ENCODE measurements around the gene CYB561D2.
A peak's percentile ranks its signal among the peaks of the same experiment; 100 is the strongest.

The CYB561D2 gene

DNA sequence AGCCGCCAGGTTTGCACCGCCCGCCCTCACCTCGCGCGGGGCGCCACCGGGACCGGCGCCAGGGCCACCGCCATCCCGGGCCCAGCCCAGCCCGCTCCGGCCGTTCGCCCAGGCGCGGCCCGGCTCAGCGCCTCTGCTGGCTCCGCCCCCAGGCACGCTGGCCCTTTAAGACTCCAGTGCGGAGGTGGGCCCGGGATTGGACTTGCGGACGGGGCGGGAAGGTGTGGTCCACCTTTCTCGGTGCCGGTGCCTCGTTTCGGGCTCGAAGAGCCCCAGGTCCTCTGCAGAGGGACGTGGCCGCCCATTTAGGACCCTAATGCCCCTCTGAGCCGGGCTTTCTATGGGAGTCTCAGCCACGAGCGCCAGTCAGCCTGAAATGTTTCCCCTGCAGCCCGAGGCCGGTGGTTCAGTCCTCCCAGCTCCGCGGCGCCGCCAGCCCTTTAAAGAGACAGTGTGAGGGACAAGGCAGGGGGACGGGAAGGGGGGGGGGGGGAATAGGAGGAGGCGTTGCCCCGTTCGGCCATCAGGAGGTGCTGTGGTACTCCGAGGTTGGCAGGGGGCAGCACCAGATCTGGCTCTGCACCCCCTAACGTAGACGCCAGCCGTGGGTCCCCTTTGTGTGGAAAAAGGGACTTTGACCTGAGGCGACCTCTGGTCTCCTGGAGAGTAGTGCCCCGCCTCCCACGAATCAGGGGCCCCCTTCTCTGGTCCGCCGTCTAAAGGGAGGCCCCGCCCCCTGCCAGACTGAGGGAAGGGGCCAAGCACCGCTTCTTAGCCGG is 29.1 kb upstream of the CYB561D2 start:
- Histone ChIP-seq H3K14ac (ENCODE audit: low read length in 2 of 2) (peak overlapping the region in 1 of 2 experiments; percentile 84), H2BK15ac (ENCODE audit: low read depth, poor library complexity, severe bottlenecking) (peak overlapping the region; percentile 97), H3K27ac (ENCODE audit: low read length, poor library complexity, severe bottlenecking) (peak overlapping the region; percentile 93), H3K4me1 (ENCODE audit: control insufficient read depth, insufficient read depth, low read depth, low read length) (peaks cover 53% of the 10 kb centered on the region), H2BK5ac (ENCODE audit: low read depth, low read length, poor library complexity, severe bottlenecking) (peak overlapping the region; percentile 98), H3K4me3 (ENCODE audit: insufficient read depth in 1 of 2, low read depth in 1 of 2, low read length in 2 of 2) (peak overlapping the region; percentile 78 to 88), H2AFZ (ENCODE audit: low read depth, low read length) (peak overlapping the region; percentile 87), H3K36me3 (ENCODE audit: control insufficient read depth in 1 of 2, insufficient read depth in 2 of 2, low read depth in 1 of 2, low read length in 2 of 2) (peaks cover 51 to 57% of the 10 kb centered on the region in 2 experiments), H3K23ac (ENCODE audit: low read length in 2 of 2) (no peak overlapping the region), H3K4me2 (ENCODE audit: low read length, poor library complexity, severe bottlenecking) (peak overlapping the region; percentile 77), H3K4ac (ENCODE audit: low read depth in 1 of 2, low read length in 2 of 2) (peak overlapping the region; percentile 69 to 90), H3K79me1 (replicated peaks; ENCODE audit: low read length, poor library complexity, severe bottlenecking) (peaks cover 36% of the 10 kb centered on the region), H3K18ac (ENCODE audit: low read depth in 1 of 2, low read length in 2 of 2) (peak overlapping the region; percentile 96 to 99), H2BK120ac (ENCODE audit: low read depth, low read length) (peak overlapping the region; percentile 100), H2AK5ac (ENCODE audit: low read length, severe bottlenecking) (no peak overlapping the region), H2BK12ac (ENCODE audit: low read length in 2 of 2) (peak overlapping the region; percentile 85 to 93), H3K27me3 (ENCODE audit: control insufficient read depth in 1 of 2, insufficient read depth in 1 of 2, low read length in 2 of 2) (no peaks in the 10 kb centered on the region), H4K91ac (ENCODE audit: low read length) (peak overlapping the region; percentile 98), H3K9me3 (ENCODE audit: control insufficient read depth, low read length) (no peaks in the 10 kb centered on the region), H4K8ac (ENCODE audit: low read length) (peak overlapping the region; percentile 85), H3K9ac (ENCODE audit: low read length) (peak overlapping the region; percentile 99)
- DNase-seq = peak; percentile 90
- 1% methylated on average over 59 of the region's 59 CpGs for WGBS

DNA sequence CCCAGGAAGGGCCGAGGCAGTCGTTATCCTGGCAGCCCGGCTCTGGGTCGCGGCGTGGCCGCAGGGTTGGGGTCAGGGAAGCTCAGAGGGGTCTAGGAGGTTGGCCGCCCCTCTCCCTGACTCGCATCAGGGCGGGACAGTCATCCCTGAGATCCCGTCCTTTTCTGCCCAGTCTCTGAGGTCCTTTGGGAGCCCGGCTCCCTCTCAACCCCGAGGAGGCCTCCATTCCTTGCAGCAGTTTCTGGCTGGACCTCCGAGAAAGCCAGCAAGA is 28.6 kb upstream of the CYB561D2 start:
- Histone ChIP-seq H2BK5ac (ENCODE audit: low read depth, low read length, poor library complexity, severe bottlenecking) (no peak overlapping the region), H2BK15ac (ENCODE audit: low read depth, poor library complexity, severe bottlenecking) (no peak overlapping the region), H4K8ac (ENCODE audit: low read length) (peak overlapping the region; percentile 77), H3K79me1 (replicated peaks; ENCODE audit: low read length, poor library complexity, severe bottlenecking) (peaks cover 36% of the 10 kb centered on the region), H2BK120ac (ENCODE audit: low read depth, low read length) (peak overlapping the region; percentile 66), H3K9ac (ENCODE audit: low read length) (peak overlapping the region; percentile 99), H3K14ac (ENCODE audit: low read length in 2 of 2) (no peak overlapping the region), H4K91ac (ENCODE audit: low read length) (peak overlapping the region; percentile 83), H3K23ac (ENCODE audit: low read length in 2 of 2) (no peak overlapping the region), H3K4me2 (ENCODE audit: low read length, poor library complexity, severe bottlenecking) (peak overlapping the region; percentile 77), H3K4me3 (ENCODE audit: insufficient read depth in 1 of 2, low read depth in 1 of 2, low read length in 2 of 2) (peak overlapping the region; percentile 78 to 88), H2AFZ (ENCODE audit: low read depth, low read length) (peak overlapping the region; percentile 87), H3K27ac (ENCODE audit: low read length, poor library complexity, severe bottlenecking) (no peak overlapping the region), H2BK12ac (ENCODE audit: low read length in 2 of 2) (peak overlapping the region in 1 of 2 experiments; percentile 61), H3K4me1 (ENCODE audit: control insufficient read depth, insufficient read depth, low read depth, low read length) (peaks cover 50% of the 10 kb centered on the region), H3K4ac (ENCODE audit: low read depth in 1 of 2, low read length in 2 of 2) (peak overlapping the region; percentile 69 to 75), H3K36me3 (ENCODE audit: control insufficient read depth in 1 of 2, insufficient read depth in 2 of 2, low read depth in 1 of 2, low read length in 2 of 2) (peaks cover 46 to 55% of the 10 kb centered on the region in 2 experiments), H3K9me3 (ENCODE audit: control insufficient read depth, low read length) (no peaks in the 10 kb centered on the region), H3K18ac (ENCODE audit: low read depth in 1 of 2, low read length in 2 of 2) (peak overlapping the region; percentile 60 to 71), H2AK5ac (ENCODE audit: low read length, severe bottlenecking) (peak overlapping the region; percentile 50), H3K27me3 (ENCODE audit: control insufficient read depth in 1 of 2, insufficient read depth in 1 of 2, low read length in 2 of 2) (no peaks in the 10 kb centered on the region)
- WGBS = 9% methylated on average over 14 of the region's 14 CpGs
- DNase-seq = no peak

DNA sequence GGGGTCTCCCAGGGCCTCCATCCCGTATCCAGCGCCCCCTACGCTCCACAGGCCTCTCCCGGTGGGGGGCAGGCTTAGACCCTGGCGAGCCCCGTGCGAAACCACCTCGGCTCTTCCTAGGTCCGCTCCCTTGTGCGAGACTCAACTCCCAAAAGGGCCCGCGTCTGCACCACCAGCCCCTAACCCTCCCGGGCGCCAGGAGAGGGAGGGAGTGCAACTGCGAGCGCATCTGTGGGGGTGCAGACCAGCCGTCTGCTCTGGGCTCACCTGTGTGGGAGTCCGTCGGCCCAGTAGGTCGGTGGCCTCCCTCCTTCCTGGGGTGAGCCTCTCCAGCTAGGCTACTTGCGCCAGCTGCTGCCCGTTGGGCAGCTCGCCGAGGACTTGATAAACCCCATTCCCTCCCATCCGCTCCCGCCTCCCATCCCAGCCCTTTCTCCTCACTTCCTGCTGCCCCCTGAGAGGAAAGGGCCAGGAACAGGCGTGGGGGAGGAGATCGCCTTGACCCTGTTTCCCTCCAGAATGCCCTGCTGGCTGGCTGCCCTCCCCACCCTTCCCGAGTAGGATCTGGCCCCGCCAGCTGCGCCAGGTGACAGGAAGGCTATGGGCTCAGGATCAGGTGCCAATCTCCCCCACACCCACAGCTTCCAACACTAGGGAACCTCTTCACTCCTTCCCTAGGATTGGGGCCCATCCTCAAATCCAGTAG is 28.1 kb upstream of the CYB561D2 start, which contains the start of gene HYAL2:
Gene HYAL2, minus strand, starts transcription at position 360 of the 706 bp plus-strand sequence. CDS start 2,256 bp downstream, outside the sequence.
- H3K27ac ChIP-seq (ENCODE audit: low read length, poor library complexity, severe bottlenecking) = peak within 1 kb of the TSS; percentile 93
- peak within 1 kb of the TSS in 1 of 2 experiments; percentile 86 for H2BK12ac ChIP-seq (ENCODE audit: low read length in 2 of 2)
- H3K14ac ChIP-seq (ENCODE audit: low read length in 2 of 2) = no peak within 1 kb of the TSS
- peak within 1 kb of the TSS; percentile 85 for H4K8ac ChIP-seq (ENCODE audit: low read length)
- H2BK5ac ChIP-seq (ENCODE audit: low read depth, low read length, poor library complexity, severe bottlenecking) = peak within 1 kb of the TSS; percentile 98
- H3K4me2 ChIP-seq (ENCODE audit: low read length, poor library complexity, severe bottlenecking) = peak within 1 kb of the TSS; percentile 77
- DNase-seq = no peak
- peak within 1 kb of the TSS; percentile 99 for H3K9ac ChIP-seq (ENCODE audit: low read length)
- no peak within 1 kb of the TSS for H3K23ac ChIP-seq (ENCODE audit: low read length in 2 of 2)
- H3K4me3 ChIP-seq (ENCODE audit: insufficient read depth in 1 of 2, low read depth in 1 of 2, low read length in 2 of 2) = peak within 1 kb of the TSS; percentile 78 to 88
- peak within 1 kb of the TSS; percentile 69 to 75 for H3K4ac ChIP-seq (ENCODE audit: low read depth in 1 of 2, low read length in 2 of 2)
- peak within 1 kb of the TSS; percentile 18 for H2BK15ac ChIP-seq (ENCODE audit: low read depth, poor library complexity, severe bottlenecking)
- no peaks in the 10 kb centered on the region for H3K9me3 ChIP-seq (ENCODE audit: control insufficient read depth, low read length)
- peak within 1 kb of the TSS; percentile 50 for H2AK5ac ChIP-seq (ENCODE audit: low read length, severe bottlenecking)
- 27% methylated on average over 29 of the region's 31 CpGs for WGBS
- H3K36me3 ChIP-seq (ENCODE audit: control insufficient read depth in 1 of 2, insufficient read depth in 2 of 2, low read depth in 1 of 2, low read length in 2 of 2) = peaks cover 41 to 50% of the 10 kb centered on the region in 2 experiments
- H3K27me3 ChIP-seq (ENCODE audit: control insufficient read depth in 1 of 2, insufficient read depth in 1 of 2, low read length in 2 of 2) = no peaks in the 10 kb centered on the region
- peaks cover 36% of the 10 kb centered on the region for H3K79me1 ChIP-seq (replicated peaks; ENCODE audit: low read length, poor library complexity, severe bottlenecking)
- peak within 1 kb of the TSS; percentile 96 to 99 for H3K18ac ChIP-seq (ENCODE audit: low read depth in 1 of 2, low read length in 2 of 2)
- H4K91ac ChIP-seq (ENCODE audit: low read length) = peak within 1 kb of the TSS; percentile 83
- peak within 1 kb of the TSS; percentile 100 for H2BK120ac ChIP-seq (ENCODE audit: low read depth, low read length)
- H3K4me1 ChIP-seq (ENCODE audit: control insufficient read depth, insufficient read depth, low read depth, low read length) = peaks cover 49% of the 10 kb centered on the region
- H2AFZ ChIP-seq (ENCODE audit: low read depth, low read length) = peak within 1 kb of the TSS; percentile 87

DNA sequence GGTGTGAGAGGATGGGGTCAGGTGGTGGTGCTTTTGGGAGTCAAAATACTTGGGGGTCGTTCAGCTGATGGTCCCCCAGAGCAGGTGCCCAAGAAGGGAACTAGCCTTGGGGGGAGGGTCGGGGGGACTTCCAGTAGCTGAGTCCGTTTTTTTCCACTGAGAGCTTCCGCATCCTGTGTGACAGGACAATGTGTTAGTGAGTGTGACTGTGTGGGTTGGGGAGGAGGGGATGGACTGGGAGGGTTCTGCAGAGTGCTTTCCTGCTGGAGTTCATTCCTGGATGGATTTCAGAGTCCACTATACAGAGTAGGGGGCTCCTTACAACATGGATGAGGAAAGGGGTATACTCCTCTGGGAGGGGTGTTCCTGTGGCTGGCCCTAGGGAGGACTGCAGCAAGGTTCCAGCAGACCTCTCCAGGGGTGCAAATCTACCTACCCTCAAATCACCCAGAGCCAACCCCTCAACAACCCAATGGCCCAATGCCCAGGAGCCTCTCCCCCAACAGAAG is 27.5 kb upstream of the CYB561D2 start:
- Histone ChIP-seq H3K4me2 (ENCODE audit: low read length, poor library complexity, severe bottlenecking) (no peak overlapping the region), H3K14ac (ENCODE audit: low read length in 2 of 2) (no peak overlapping the region), H2AFZ (ENCODE audit: low read depth, low read length) (no peak overlapping the region), H3K36me3 (ENCODE audit: control insufficient read depth in 1 of 2, insufficient read depth in 2 of 2, low read depth in 1 of 2, low read length in 2 of 2) (peaks cover 37 to 45% of the 10 kb centered on the region in 2 experiments), H4K8ac (ENCODE audit: low read length) (peak overlapping the region; percentile 77), H3K4ac (ENCODE audit: low read depth in 1 of 2, low read length in 2 of 2) (peak overlapping the region in 1 of 2 experiments; percentile 69), H3K18ac (ENCODE audit: low read depth in 1 of 2, low read length in 2 of 2) (no peak overlapping the region), H2BK5ac (ENCODE audit: low read depth, low read length, poor library complexity, severe bottlenecking) (no peak overlapping the region), H4K91ac (ENCODE audit: low read length) (no peak overlapping the region), H3K9me3 (ENCODE audit: control insufficient read depth, low read length) (no peaks in the 10 kb centered on the region), H3K4me1 (ENCODE audit: control insufficient read depth, insufficient read depth, low read depth, low read length) (peaks cover 44% of the 10 kb centered on the region), H2BK120ac (ENCODE audit: low read depth, low read length) (no peak overlapping the region), H2BK12ac (ENCODE audit: low read length in 2 of 2) (peak overlapping the region in 1 of 2 experiments; percentile 7), H3K23ac (ENCODE audit: low read length in 2 of 2) (no peak overlapping the region), H3K27ac (ENCODE audit: low read length, poor library complexity, severe bottlenecking) (no peak overlapping the region), H3K27me3 (ENCODE audit: control insufficient read depth in 1 of 2, insufficient read depth in 1 of 2, low read length in 2 of 2) (no peaks in the 10 kb centered on the region), H3K79me1 (replicated peaks; ENCODE audit: low read length, poor library complexity, severe bottlenecking) (peaks cover 33% of the 10 kb centered on the region), H3K9ac (ENCODE audit: low read length) (peak overlapping the region; percentile 99), H2BK15ac (ENCODE audit: low read depth, poor library complexity, severe bottlenecking) (no peak overlapping the region), H2AK5ac (ENCODE audit: low read length, severe bottlenecking) (no peak overlapping the region), H3K4me3 (ENCODE audit: insufficient read depth in 1 of 2, low read depth in 1 of 2, low read length in 2 of 2) (no peak overlapping the region)
- no peak for DNase-seq
- 42% methylated on average over 4 of the region's 4 CpGs for WGBS

Data from mesenchymal stem cell (in vitro differentiated cells and primary cell).